Measurements from ENCODE around the gene WNK4.
"Not testable (repeated sequence)": the region's sequence is repeated elsewhere in the genome, so short reads cannot be mapped to it uniquely, and the experiment has no call there.

Gene WNK4

GRCh38 chr17:42779936-42780850 lies at the start of gene WNK4:
WNK4 (plus strand) TSS chr17:42780610; CDS start chr17:42780699, 89 bp downstream.
- no peak for DNase-seq

GRCh38 chr17:42740699-42741098 lies 39.7 kb upstream of the WNK4 start:
- no peak for DNase-seq

- not testable (repeated sequence) for DNase-seq
Observed at GRCh38 chr17:42742916-42743315, 37.5 kb upstream of the WNK4 start.

- no peak for DNase-seq
Observed at GRCh38 chr17:42743595-42744282, 36.7 kb upstream of the WNK4 start.

- DNase-seq = peak; percentile 37
Observed at GRCh38 chr17:42744283-42744805, 36.1 kb upstream of the WNK4 start.

GRCh38 chr17:42744806-42745617 lies 35.4 kb upstream of the WNK4 start, which contains the start of gene EZH1:
EZH1 (minus strand) TSS chr17:42745040; CDS start chr17:42728941, 16,099 bp downstream.
- DNase-seq = peak; percentile 91

- DNase-seq = no peak
Observed at GRCh38 chr17:42748202-42748907, 32.1 kb upstream of the WNK4 start.

GRCh38 chr17:42748908-42749798 lies 31.3 kb upstream of the WNK4 start:
- no peak for DNase-seq

- no peak for DNase-seq
Observed at GRCh38 chr17:42750739-42751344, 29.6 kb upstream of the WNK4 start.

GRCh38 chr17:42751628-42752027 lies 28.8 kb upstream of the WNK4 start:
- no peak for DNase-seq

- no peak for DNase-seq
Observed at GRCh38 chr17:42754782-42755181, 25.6 kb upstream of the WNK4 start.

- DNase-seq = no peak
Observed at GRCh38 chr17:42759982-42760651, 20.3 kb upstream of the WNK4 start.

GRCh38 chr17:42760652-42761581 lies 19.5 kb upstream of the WNK4 start, which contains the start of gene RAMP2:
RAMP2 (plus strand) TSS chr17:42761227; CDS start chr17:42761262, 35 bp downstream.
- no peak for DNase-seq

GRCh38 chr17:42761638-42762037 lies 18.8 kb upstream of the WNK4 start:
- DNase-seq = no peak

GRCh38 chr17:42766124-42766523 lies 14.3 kb upstream of the WNK4 start:
- DNase-seq = no peak

GRCh38 chr17:42767512-42767911 lies 12.9 kb upstream of the WNK4 start:
- no peak for DNase-seq

- not testable (repeated sequence) for DNase-seq
Observed at GRCh38 chr17:42768006-42768405, 12.4 kb upstream of the WNK4 start.

- DNase-seq = not testable (repeated sequence)
Observed at GRCh38 chr17:42769964-42770363, 10.4 kb upstream of the WNK4 start.

- DNase-seq = no peak
Observed at GRCh38 chr17:42772945-42773289, 7.5 kb upstream of the WNK4 start.
